ENCODE data around the gene TNRC18. TPM values are rescaled to one million over a fixed set of nuclear protein-coding genes. Genes with fewer than 3 reads are reported as not detected.

The TNRC18 gene
- polyA plus RNA-seq, 4 donors, result 5.4 to 89.8 (median 29.2) TPM

DNA sequence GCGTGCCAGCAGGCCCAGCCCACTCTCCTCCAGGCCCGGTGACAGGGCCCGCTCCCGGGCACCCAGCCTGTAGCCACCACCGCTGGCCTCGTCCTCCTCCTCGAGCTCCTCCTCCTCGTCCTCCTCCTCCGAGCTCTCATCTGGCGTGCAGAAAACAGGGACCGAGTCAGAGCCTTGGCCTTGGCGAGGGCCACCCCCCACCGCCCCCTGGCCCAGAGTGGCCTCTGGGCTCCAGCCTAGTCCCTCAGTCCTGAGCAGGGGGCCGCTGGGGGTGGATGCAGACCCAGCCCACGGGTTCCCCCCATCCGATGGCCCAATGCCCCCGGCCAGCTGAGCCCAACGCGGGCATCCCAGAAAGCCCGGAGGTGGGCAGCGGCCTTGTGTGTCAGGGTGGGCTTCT is 78.0 kb downstream of the TNRC18 start:
- H3K4me1 ChIP-seq (ENCODE audit: control insufficient read depth in 3 of 3, insufficient read depth in 2 of 3, low read depth in 1 of 3, low read length in 2 of 3), result no peaks in the 10 kb centered on the region
- DNase-seq (no peak), FAIRE-seq (no peak)
- no peak overlapping the region for H3K4me3 ChIP-seq (ENCODE audit: low read depth in 1 of 3, low read length in 3 of 3)
- H3K27me3 ChIP-seq (ENCODE audit: control insufficient read depth in 3 of 3, insufficient read depth in 3 of 3, low read length in 3 of 3), result no peaks in the 10 kb centered on the region
- H3K9me3 ChIP-seq (ENCODE audit: control insufficient read depth in 2 of 2, insufficient read depth in 1 of 2, low read depth in 1 of 2, low read length in 1 of 2), result peaks cover 0 to 20% of the 10 kb centered on the region in 2 donors
- peaks cover 20 to 87% (median 20%) of the 10 kb centered on the region in 3 donors for H3K36me3 ChIP-seq (ENCODE audit: control insufficient read depth in 3 of 3, insufficient read depth in 2 of 3, low read depth in 1 of 3, low read length in 3 of 3)
- H3K27ac ChIP-seq (ENCODE audit: low read depth in 1 of 3, low read length in 2 of 3), result no peak overlapping the region
- 94 to 97% (median 95%) methylated on average over 18 to 21 of the region's 21 CpGs for WGBS, 3 donors

- H3K4me1 ChIP-seq (ENCODE audit: control insufficient read depth in 3 of 3, insufficient read depth in 2 of 3, low read depth in 1 of 3, low read length in 2 of 3), result no peaks in the 10 kb centered on the region
- peaks cover 0 to 20% of the 10 kb centered on the region in 2 donors for H3K9me3 ChIP-seq (ENCODE audit: control insufficient read depth in 2 of 2, insufficient read depth in 1 of 2, low read depth in 1 of 2, low read length in 1 of 2)
- no peak for FAIRE-seq
- no peak for DNase-seq
- H3K27ac ChIP-seq (ENCODE audit: low read depth in 1 of 3, low read length in 2 of 3), result no peak overlapping the region
- H3K27me3 ChIP-seq (ENCODE audit: control insufficient read depth in 3 of 3, insufficient read depth in 3 of 3, low read length in 3 of 3), result no peaks in the 10 kb centered on the region
- WGBS, 3 donors, result 95 to 100% (median 96%) methylated on average over 10 to 13 of the region's 13 CpGs
- H3K4me3 ChIP-seq (ENCODE audit: low read depth in 1 of 3, low read length in 3 of 3), result no peak overlapping the region
- peaks cover 21 to 86% (median 22%) of the 10 kb centered on the region in 3 donors for H3K36me3 ChIP-seq (ENCODE audit: control insufficient read depth in 3 of 3, insufficient read depth in 2 of 3, low read depth in 1 of 3, low read length in 3 of 3)
Observed at GRCh38 chr7:5345171-5345570, 78.5 kb downstream of the TNRC18 start.

DNA sequence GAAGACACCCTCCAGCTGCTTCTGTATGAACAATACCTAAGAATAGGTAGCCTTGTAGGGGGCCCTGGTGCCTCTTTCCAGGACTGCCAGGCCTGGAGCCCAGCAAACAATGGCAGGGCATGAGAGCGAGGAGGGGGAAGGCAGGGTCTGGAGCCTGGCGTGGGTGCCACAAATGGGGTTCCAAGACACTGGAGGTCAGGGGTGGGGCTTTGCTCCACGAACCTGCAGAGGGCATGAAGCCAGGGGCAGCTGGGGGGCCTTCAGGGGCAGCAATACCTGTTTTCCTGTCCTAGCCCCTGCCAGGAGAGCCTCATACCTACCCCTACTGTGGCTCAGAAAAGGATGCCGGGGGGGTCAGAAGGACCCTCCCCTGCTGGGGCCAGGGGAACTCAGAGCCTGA is 79.3 kb downstream of the TNRC18 start:
- DNase-seq (no peak), FAIRE-seq (no peak)
- no peaks in the 10 kb centered on the region for H3K4me1 ChIP-seq (ENCODE audit: control insufficient read depth in 3 of 3, insufficient read depth in 2 of 3, low read depth in 1 of 3, low read length in 2 of 3)
- 89 to 98% (median 93%) methylated on average over 3 to 4 of the region's 4 CpGs for WGBS, 3 donors
- H3K27ac ChIP-seq (ENCODE audit: low read depth in 1 of 3, low read length in 2 of 3), result no peak overlapping the region
- peaks cover 0 to 20% of the 10 kb centered on the region in 2 donors for H3K9me3 ChIP-seq (ENCODE audit: control insufficient read depth in 2 of 2, insufficient read depth in 1 of 2, low read depth in 1 of 2, low read length in 1 of 2)
- no peaks in the 10 kb centered on the region for H3K27me3 ChIP-seq (ENCODE audit: control insufficient read depth in 3 of 3, insufficient read depth in 3 of 3, low read length in 3 of 3)
- H3K4me3 ChIP-seq (ENCODE audit: low read depth in 1 of 3, low read length in 3 of 3), result no peak overlapping the region
- H3K36me3 ChIP-seq (ENCODE audit: control insufficient read depth in 3 of 3, insufficient read depth in 2 of 3, low read depth in 1 of 3, low read length in 3 of 3), result peaks cover 21 to 85% (median 27%) of the 10 kb centered on the region in 3 donors

- no peaks in the 10 kb centered on the region for H3K27me3 ChIP-seq (ENCODE audit: control insufficient read depth in 3 of 3, insufficient read depth in 3 of 3, low read length in 3 of 3)
- peaks cover 0 to 20% of the 10 kb centered on the region in 2 donors for H3K9me3 ChIP-seq (ENCODE audit: control insufficient read depth in 2 of 2, insufficient read depth in 1 of 2, low read depth in 1 of 2, low read length in 1 of 2)
- no peaks in the 10 kb centered on the region for H3K4me1 ChIP-seq (ENCODE audit: control insufficient read depth in 3 of 3, insufficient read depth in 2 of 3, low read depth in 1 of 3, low read length in 2 of 3)
- FAIRE-seq (no peak), DNase-seq (no peak)
- 89 to 96% (median 95%) methylated on average over 2 of the region's 2 CpGs for WGBS, 3 donors
- peaks cover 20 to 85% (median 27%) of the 10 kb centered on the region in 3 donors for H3K36me3 ChIP-seq (ENCODE audit: control insufficient read depth in 3 of 3, insufficient read depth in 2 of 3, low read depth in 1 of 3, low read length in 3 of 3)
- H3K27ac ChIP-seq (ENCODE audit: low read depth in 1 of 3, low read length in 2 of 3), result no peak overlapping the region
- H3K4me3 ChIP-seq (ENCODE audit: low read depth in 1 of 3, low read length in 3 of 3), result no peak overlapping the region
Observed at GRCh38 chr7:5343884-5344283, 79.8 kb downstream of the TNRC18 start.

DNA sequence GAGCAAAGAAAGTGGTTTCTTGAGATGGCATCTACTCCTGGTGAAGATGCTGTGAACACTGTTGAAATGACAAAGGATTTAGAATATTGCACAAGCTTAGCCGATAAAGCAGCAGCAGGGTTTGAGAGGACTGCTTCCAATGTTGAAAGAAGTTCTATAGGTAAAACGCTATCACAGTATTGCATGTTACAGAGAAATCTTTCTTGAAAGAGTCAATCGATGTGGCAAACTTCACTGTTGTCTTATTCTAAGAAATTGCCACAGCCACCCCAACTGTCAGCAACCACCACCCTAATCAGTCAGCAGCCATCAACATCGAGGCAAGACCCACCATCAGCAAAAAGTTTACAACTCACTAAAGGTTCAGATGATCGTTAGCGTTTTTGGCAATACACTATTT is 81.0 kb downstream of the TNRC18 start:
- 90 to 94% (median 92%) methylated on average over 6 of the region's 6 CpGs for WGBS, 3 donors
- no peak overlapping the region for H3K4me3 ChIP-seq (ENCODE audit: low read depth in 1 of 3, low read length in 3 of 3)
- peaks cover 0 to 24% of the 10 kb centered on the region in 2 donors for H3K9me3 ChIP-seq (ENCODE audit: control insufficient read depth in 2 of 2, insufficient read depth in 1 of 2, low read depth in 1 of 2, low read length in 1 of 2)
- DNase-seq, result no peak
- no peak for FAIRE-seq
- no peaks in the 10 kb centered on the region for H3K4me1 ChIP-seq (ENCODE audit: control insufficient read depth in 3 of 3, insufficient read depth in 2 of 3, low read depth in 1 of 3, low read length in 2 of 3)
- no peak overlapping the region for H3K27ac ChIP-seq (ENCODE audit: low read depth in 1 of 3, low read length in 2 of 3)
- no peaks in the 10 kb centered on the region for H3K27me3 ChIP-seq (ENCODE audit: control insufficient read depth in 3 of 3, insufficient read depth in 3 of 3, low read length in 3 of 3)
- H3K36me3 ChIP-seq (ENCODE audit: control insufficient read depth in 3 of 3, insufficient read depth in 2 of 3, low read depth in 1 of 3, low read length in 3 of 3), result peaks cover 18 to 83% (median 27%) of the 10 kb centered on the region in 3 donors

GRCh38 chr7:5339955-5340354 is 83.7 kb downstream of the TNRC18 start:
- WGBS, 3 donors, result 73 to 90% (median 82%) methylated on average over 2 of the region's 2 CpGs
- H3K27ac ChIP-seq (ENCODE audit: low read depth in 1 of 3, low read length in 2 of 3), result no peak overlapping the region
- DNase-seq (no peak), FAIRE-seq (no peak)
- H3K9me3 ChIP-seq (ENCODE audit: control insufficient read depth in 2 of 2, insufficient read depth in 1 of 2, low read depth in 1 of 2, low read length in 1 of 2), result peaks cover 0 to 36% of the 10 kb centered on the region in 2 donors
- no peak overlapping the region for H3K4me3 ChIP-seq (ENCODE audit: low read depth in 1 of 3, low read length in 3 of 3)
- peaks cover 19 to 83% (median 36%) of the 10 kb centered on the region in 3 donors for H3K36me3 ChIP-seq (ENCODE audit: control insufficient read depth in 3 of 3, insufficient read depth in 2 of 3, low read depth in 1 of 3, low read length in 3 of 3)
- H3K4me1 ChIP-seq (ENCODE audit: control insufficient read depth in 3 of 3, insufficient read depth in 2 of 3, low read depth in 1 of 3, low read length in 2 of 3), result no peaks in the 10 kb centered on the region
- H3K27me3 ChIP-seq (ENCODE audit: control insufficient read depth in 3 of 3, insufficient read depth in 3 of 3, low read length in 3 of 3), result no peaks in the 10 kb centered on the region

DNA sequence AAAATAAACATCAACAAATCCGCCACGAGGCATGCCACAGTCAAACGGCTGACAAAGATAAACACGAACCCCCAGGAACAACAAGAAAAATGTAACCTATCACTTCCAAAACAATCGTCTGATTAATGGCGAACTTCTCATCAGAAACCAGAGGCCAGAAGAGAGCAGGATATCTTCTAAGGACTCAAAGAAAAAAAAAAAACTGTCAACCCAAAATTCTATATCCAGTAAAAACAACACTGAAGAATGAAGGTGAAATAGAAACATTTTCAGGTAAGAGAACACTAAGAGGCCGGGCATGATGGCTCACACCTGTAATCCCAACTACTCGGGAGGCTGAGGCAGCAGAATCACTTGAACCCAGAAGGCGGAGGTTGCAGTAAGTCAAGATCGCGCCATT is 86.6 kb downstream of the TNRC18 start:
- H3K36me3 ChIP-seq (ENCODE audit: control insufficient read depth in 3 of 3, insufficient read depth in 2 of 3, low read depth in 1 of 3, low read length in 3 of 3), result peaks cover 8 to 87% (median 32%) of the 10 kb centered on the region in 3 donors
- H3K4me1 ChIP-seq (ENCODE audit: control insufficient read depth in 3 of 3, insufficient read depth in 2 of 3, low read depth in 1 of 3, low read length in 2 of 3), result no peaks in the 10 kb centered on the region
- H3K27ac ChIP-seq (ENCODE audit: low read depth in 1 of 3, low read length in 2 of 3), result no peak overlapping the region
- no peak overlapping the region for H3K4me3 ChIP-seq (ENCODE audit: low read depth in 1 of 3, low read length in 3 of 3)
- DNase-seq, result no peak
- no peaks in the 10 kb centered on the region for H3K27me3 ChIP-seq (ENCODE audit: control insufficient read depth in 3 of 3, insufficient read depth in 3 of 3, low read length in 3 of 3)
- FAIRE-seq, result no peak
- 91 to 96% (median 92%) methylated on average over 11 of the region's 11 CpGs for WGBS, 3 donors
- H3K9me3 ChIP-seq (ENCODE audit: control insufficient read depth in 2 of 2, insufficient read depth in 1 of 2, low read depth in 1 of 2, low read length in 1 of 2), result peaks cover 0 to 22% of the 10 kb centered on the region in 2 donors

- Histone ChIP-seq H3K27me3 (ENCODE audit: control insufficient read depth in 3 of 3, insufficient read depth in 3 of 3, low read length in 3 of 3) (no peaks in the 10 kb centered on the region), H3K4me3 (ENCODE audit: low read depth in 1 of 3, low read length in 3 of 3) (no peak overlapping the region), H3K4me1 (ENCODE audit: control insufficient read depth in 3 of 3, insufficient read depth in 2 of 3, low read depth in 1 of 3, low read length in 2 of 3) (no peaks in the 10 kb centered on the region), H3K9me3 (ENCODE audit: control insufficient read depth in 2 of 2, insufficient read depth in 1 of 2, low read depth in 1 of 2, low read length in 1 of 2) (peaks cover 0 to 19% of the 10 kb centered on the region in 2 donors), H3K36me3 (ENCODE audit: control insufficient read depth in 3 of 3, insufficient read depth in 2 of 3, low read depth in 1 of 3, low read length in 3 of 3) (peaks cover 6 to 88% (median 28%) of the 10 kb centered on the region in 3 donors), H3K27ac (ENCODE audit: low read depth in 1 of 3, low read length in 2 of 3) (no peak overlapping the region)
- DNase-seq, result no peak
- no peak for FAIRE-seq
- 92% methylated on average over 8 of the region's 8 CpGs for WGBS, 3 donors
Observed at GRCh38 chr7:5334671-5335070, 89.0 kb downstream of the TNRC18 start.

Measured in small intestine (tissue), 7 donors.